HFF-Myc (cell line): ENCODE data around the gene SRRM1.
"Not testable (repeated sequence)": the region's sequence is repeated elsewhere in the genome, so short reads cannot be mapped to it uniquely, and the experiment has no call there.

Experiments
- DNase-seq: peaks from one replicate; pipeline ENCODE4 v3.0.0-alpha.2; 2011; ENCODE audit warnings: low read depth; ENCODE audit errors: extremely low read depth
- H3K4me3 ChIP-seq: replicated peaks from 2 replicates; pipeline ENCODE4 v1.5.1; 2011; ENCODE audit warnings: low read depth, mild to moderate bottlenecking, control low read depth, low read length
- CTCF ChIP-seq: IDR thresholded peaks from 2 replicates; pipeline ENCODE4 v1.5.1; 2012; ENCODE audit warnings: mild to moderate bottlenecking, low read depth, low read length, control low read depth; ENCODE audit errors: missing control alignments

The SRRM1 gene

GRCh38 chr1:24656046-24656445 is 12.9 kb downstream of the SRRM1 start:
- H3K4me3 ChIP-seq = no peak overlapping the region
- no peak for TF ChIP-seq CTCF
- no peak for DNase-seq

- DNase-seq = no peak
- TF ChIP-seq CTCF = no peak
- no peak overlapping the region for H3K4me3 ChIP-seq
These were observed 14.7 kb downstream of the SRRM1 start for GRCh38 chr1:24657781-24658180.

GRCh38 chr1:24659166-24659904 is 16.2 kb downstream of the SRRM1 start:
- no peak for DNase-seq
- no peak for TF ChIP-seq CTCF
- H3K4me3 ChIP-seq = no peak overlapping the region

GRCh38 chr1:24659993-24660665 is 17.0 kb downstream of the SRRM1 start:
- no peak for DNase-seq
- TF ChIP-seq CTCF = no peak
- H3K4me3 ChIP-seq = no peak overlapping the region

- DNase-seq = no peak
- no peak overlapping the region for H3K4me3 ChIP-seq
- no peak for TF ChIP-seq CTCF
These were observed 21.5 kb downstream of the SRRM1 start for GRCh38 chr1:24664507-24665033.

GRCh38 chr1:24666794-24667193 is 23.7 kb downstream of the SRRM1 start:
- H3K4me3 ChIP-seq = no peak overlapping the region
- TF ChIP-seq CTCF = no peak
- no peak for DNase-seq

GRCh38 chr1:24671372-24671771 is 28.3 kb downstream of the SRRM1 start:
- DNase-seq = not testable (repeated sequence)

GRCh38 chr1:24672686-24673085 is 29.6 kb downstream of the SRRM1 start:
- not testable (repeated sequence) for H3K4me3 ChIP-seq, DNase-seq

More at GRCh38 chr1:24671372-24671771, 28.3 kb downstream of the SRRM1 start:
- not testable (repeated sequence) for H3K4me3 ChIP-seq
